HFFc6 (cell line): Measurements from ENCODE around the gene KIF5C. TPM values are rescaled to one million over a fixed set of nuclear protein-coding genes. Genes with fewer than 3 reads are reported as not detected.
A peak's percentile ranks its signal among the peaks of the same experiment; 100 is the strongest.

Experiments used
- DNase-seq: peaks from one replicate; pipeline ENCODE4 v3.0.0-alpha.2; 2018
- H3K27ac Mint-ChIP-seq: 2 replicates; pipeline ENCODE4 v1.8.0; 2020; ENCODE audit warnings: mild to moderate bottlenecking, mixed read lengths
- H3K27me3 Mint-ChIP-seq: 2 replicates; pipeline ENCODE4 v1.8.0; 2021; ENCODE audit warnings: mild to moderate bottlenecking, moderate library complexity, mixed read lengths; ENCODE audit not compliant: insufficient read depth
- H3K36me3 Mint-ChIP-seq: 2 replicates; pipeline ENCODE4 v1.8.0; 2021; ENCODE audit warnings: low read depth, mixed read lengths
- H3K4me1 Mint-ChIP-seq: 2 replicates; pipeline ENCODE4 v1.8.0; 2020; ENCODE audit warnings: low read depth, mixed read lengths
- H3K4me3 Mint-ChIP-seq: 2 replicates; pipeline ENCODE4 v1.8.0; 2020; ENCODE audit warnings: mild to moderate bottlenecking, moderate library complexity, mixed read lengths
- H3K9me3 Mint-ChIP-seq: 2 replicates; pipeline ENCODE4 v1.8.0; 2020; ENCODE audit warnings: mild to moderate bottlenecking, mixed read lengths
- total RNA-seq, 6 experiments: library from RNA; stranded (reverse); fragmentation: NEBNext Ultra II Directional; extraction: Animal tissue kit (Norgen Biotek cat#: 25700); gene quantifications; 2 replicates in 1 of 6; 3 replicates in 5 of 6; pipeline ENCODE4 v1.2.3, GENCODE V29; 2021
- TF ChIP-seq, protein P1 (sequence below): fragments of 200-600 bp; sonication (generic); IDR thresholded peaks from 2 replicates; pipeline ENCODE4 v1.5.0; 2021; ENCODE audit warnings: antibody characterized with exemption, mild to moderate bottlenecking

Gene KIF5C
- total RNA-seq, 6 experiments from 2014 or later, result 0.38 to 1.0 (median 0.54) TPM

DNA sequence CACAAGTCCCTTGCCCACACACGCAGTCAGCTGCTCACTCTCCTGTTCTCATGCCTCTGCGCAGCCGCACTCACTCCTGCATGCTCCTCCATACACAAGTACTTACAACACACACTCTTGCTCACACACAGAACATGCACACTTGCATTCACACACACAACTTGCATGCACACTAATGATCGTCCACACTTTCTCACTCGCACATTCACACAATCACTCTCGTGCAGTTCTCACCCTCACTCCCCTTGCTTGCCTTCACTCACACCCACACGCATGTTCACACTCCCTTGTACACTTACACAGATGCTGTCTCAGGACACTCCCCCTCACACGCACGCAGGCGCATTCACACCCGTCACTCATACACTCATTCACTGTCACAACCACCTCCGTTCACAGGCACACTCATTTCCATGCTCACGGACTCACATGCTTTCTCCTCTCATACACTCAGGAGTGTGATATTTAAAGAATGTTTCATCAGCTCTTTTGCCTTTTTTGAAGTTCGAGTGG is 127.4 kb downstream of the KIF5C start:
- Mint-ChIP-seq H3K36me3 (peaks cover 4% of the 10 kb centered on the region), H3K4me1 (peaks cover 69% of the 10 kb centered on the region), H3K27me3 (peaks cover 7% of the 10 kb centered on the region), H3K4me3 (peak overlapping the region; percentile 82), H3K27ac (peak overlapping the region; percentile 78), H3K9me3 (no peaks in the 10 kb centered on the region)
- TF ChIP-seq, protein P1, sequence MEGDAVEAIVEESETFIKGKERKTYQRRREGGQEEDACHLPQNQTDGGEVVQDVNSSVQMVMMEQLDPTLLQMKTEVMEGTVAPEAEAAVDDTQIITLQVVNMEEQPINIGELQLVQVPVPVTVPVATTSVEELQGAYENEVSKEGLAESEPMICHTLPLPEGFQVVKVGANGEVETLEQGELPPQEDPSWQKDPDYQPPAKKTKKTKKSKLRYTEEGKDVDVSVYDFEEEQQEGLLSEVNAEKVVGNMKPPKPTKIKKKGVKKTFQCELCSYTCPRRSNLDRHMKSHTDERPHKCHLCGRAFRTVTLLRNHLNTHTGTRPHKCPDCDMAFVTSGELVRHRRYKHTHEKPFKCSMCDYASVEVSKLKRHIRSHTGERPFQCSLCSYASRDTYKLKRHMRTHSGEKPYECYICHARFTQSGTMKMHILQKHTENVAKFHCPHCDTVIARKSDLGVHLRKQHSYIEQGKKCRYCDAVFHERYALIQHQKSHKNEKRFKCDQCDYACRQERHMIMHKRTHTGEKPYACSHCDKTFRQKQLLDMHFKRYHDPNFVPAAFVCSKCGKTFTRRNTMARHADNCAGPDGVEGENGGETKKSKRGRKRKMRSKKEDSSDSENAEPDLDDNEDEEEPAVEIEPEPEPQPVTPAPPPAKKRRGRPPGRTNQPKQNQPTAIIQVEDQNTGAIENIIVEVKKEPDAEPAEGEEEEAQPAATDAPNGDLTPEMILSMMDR, result no peak
- DNase-seq, result no peak

DNA sequence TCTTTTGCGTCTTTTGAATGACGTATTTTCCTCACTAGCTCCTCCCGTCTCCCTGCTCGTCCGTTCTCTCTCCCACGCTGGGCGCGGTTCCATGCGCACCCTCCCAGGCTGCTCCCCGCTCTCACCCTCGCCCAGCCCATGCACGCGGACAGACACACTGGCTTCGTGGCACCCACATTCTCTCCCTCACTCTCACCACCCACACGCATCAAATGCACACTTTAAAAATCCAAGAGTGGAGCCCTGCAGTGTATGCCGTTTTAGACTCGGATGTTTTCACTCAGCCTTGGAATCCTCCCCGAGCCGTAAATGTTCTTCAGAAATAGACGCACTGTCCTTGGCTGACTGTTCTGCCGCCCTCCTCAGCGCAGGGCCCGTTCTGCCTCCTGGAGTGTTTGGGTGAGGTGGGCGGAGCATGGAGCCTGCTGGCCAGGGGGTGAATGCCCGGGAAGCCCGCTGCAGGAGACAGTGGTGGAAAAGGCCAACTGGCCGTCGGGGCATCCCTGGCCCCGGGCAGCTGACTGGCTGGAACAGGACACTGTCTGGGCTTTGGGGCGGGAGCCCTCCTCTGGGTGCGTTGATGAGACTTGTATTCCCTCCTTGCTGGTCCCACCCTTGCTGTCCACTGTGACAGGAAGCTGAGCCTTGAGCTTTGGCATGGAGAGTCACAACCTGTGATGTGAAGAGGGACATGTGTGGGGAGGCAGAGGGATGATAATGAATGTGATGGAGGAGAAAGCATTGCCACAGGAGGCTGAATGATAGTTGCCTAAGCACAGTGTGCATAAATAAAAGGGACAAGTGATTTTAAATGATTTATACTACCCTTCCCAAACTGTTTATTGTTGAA is 128.1 kb downstream of the KIF5C start:
- Mint-ChIP-seq H3K27ac (peak overlapping the region; percentile 78), H3K4me3 (peak overlapping the region; percentile 82), H3K9me3 (no peaks in the 10 kb centered on the region), H3K36me3 (peaks cover 4% of the 10 kb centered on the region), H3K27me3 (peaks cover 7% of the 10 kb centered on the region), H3K4me1 (peaks cover 69% of the 10 kb centered on the region)
- DNase-seq, result peak; percentile 58
- TF ChIP-seq, protein P1, result no peak

DNA sequence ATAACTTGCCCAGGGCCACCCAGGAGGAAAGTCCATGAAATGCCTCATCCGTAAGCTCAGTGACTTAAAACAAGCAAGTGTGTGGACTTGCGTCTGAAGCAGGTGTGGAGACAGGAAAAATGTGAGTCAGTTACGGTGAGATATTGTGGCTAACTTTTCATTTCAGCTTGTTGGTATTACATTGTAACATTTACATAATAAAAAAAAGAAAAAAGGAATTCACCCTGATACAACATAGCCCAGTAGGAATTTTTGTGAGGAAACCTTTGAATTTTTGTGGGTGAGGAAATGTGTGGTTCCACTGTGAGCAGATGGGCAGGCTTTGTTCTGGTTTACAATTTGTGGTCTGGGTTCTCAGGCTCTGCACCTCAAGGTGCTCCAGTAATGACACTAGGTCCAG is 129.8 kb downstream of the KIF5C start:
- H3K27me3 Mint-ChIP-seq, result peaks cover 7% of the 10 kb centered on the region
- TF ChIP-seq, protein P1, result no peak
- H3K27ac Mint-ChIP-seq, result peak overlapping the region; percentile 6; the same call in 1 of the 2 replicates
- H3K36me3 Mint-ChIP-seq, result peaks cover 4% of the 10 kb centered on the region
- H3K9me3 Mint-ChIP-seq, result no peaks in the 10 kb centered on the region
- 0 out of 2 replicates have a peak overlapping the region, but pooled peaks have one; percentile 1 for H3K4me3 Mint-ChIP-seq
- DNase-seq, result peak; percentile 60
- peaks cover 61% of the 10 kb centered on the region for H3K4me1 Mint-ChIP-seq

DNA sequence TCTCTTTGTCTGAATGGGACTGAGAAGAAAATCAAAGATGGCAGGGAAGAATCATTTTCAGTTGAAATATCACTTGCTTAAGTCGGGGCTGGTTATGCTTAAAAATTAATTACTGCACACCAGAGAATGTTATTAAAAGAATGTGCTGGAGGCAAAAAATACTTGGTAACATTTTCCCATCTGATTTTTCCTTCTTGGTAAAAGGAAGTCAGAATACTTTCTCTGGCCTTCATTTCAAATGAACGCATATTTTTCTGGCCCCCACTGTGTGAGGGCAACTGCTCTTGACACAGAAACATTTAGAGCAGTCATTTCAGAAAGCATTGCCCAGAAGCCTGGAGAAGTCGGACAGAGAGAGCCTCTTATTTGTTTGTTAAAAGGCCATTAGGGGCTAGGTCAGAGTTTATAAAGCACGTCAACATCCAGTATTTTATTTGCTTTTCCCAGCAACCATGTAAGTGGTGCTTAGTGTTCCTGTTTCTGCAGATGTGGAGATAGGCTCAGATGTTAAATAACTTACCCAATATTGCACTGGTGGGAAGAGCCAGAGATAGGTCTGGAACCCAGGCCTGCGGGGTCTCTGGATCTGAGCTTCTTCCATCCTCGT is 130.5 kb downstream of the KIF5C start:
- H3K4me1 Mint-ChIP-seq, result peaks cover 54% of the 10 kb centered on the region
- peak; percentile 15 for DNase-seq
- TF ChIP-seq, protein P1, result no peak
- H3K4me3 Mint-ChIP-seq, result peak overlapping the region; percentile 1; the same call in 1 of the 2 replicates
- peak overlapping the region; percentile 6; the same call in 1 of the 2 replicates for H3K27ac Mint-ChIP-seq
- peaks cover 4% of the 10 kb centered on the region for H3K36me3 Mint-ChIP-seq
- H3K27me3 Mint-ChIP-seq, result peaks cover 7% of the 10 kb centered on the region
- no peaks in the 10 kb centered on the region for H3K9me3 Mint-ChIP-seq

DNA sequence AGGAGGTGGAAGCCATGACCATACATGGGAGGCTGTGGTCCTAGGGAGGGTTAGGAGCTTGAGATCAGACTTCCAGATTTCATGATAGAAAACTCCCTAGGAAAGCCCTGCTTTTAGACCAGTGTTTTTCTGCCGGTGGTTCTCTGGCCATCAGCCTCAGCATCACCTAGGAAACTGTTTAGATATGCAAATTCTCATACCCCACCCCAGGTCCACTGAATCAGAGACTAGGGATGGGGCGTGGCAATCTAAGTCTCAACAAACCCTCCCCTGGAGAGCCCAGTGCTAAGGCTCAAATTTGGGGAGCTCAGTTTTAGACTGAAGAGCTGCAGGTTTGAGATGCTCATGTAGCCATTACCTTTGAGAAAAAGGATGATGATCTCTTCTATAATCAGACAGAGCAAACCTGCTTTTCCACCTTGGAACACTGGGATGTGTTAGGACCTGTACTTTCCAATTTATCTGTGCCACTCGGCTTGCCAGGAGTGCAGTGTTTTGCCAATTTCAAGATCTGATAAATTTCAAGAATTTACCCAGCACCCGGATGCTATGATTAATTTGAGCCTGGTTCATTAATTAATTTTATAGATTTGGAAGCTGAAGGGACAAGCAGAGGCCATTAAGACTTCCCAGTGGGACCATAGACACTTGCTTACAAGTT is 132.0 kb downstream of the KIF5C start:
- Mint-ChIP-seq H3K36me3 (peaks cover 4% of the 10 kb centered on the region), H3K4me1 (peaks cover 47% of the 10 kb centered on the region), H3K27me3 (peaks cover 3% of the 10 kb centered on the region), H3K9me3 (no peaks in the 10 kb centered on the region), H3K4me3 (no peak overlapping the region), H3K27ac (no peak overlapping the region)
- TF ChIP-seq, protein P1, result no peak
- DNase-seq, result no peak
